DMS153 (cell line): ENCODE results near the gene MEX3D.
"Not testable (repeated sequence)": the region's sequence is repeated elsewhere in the genome, so short reads cannot be mapped to it uniquely, and the experiment has no call there.

Source experiments
- DNase-seq: peaks from one replicate; lab custom pipeline; 2025; lab: John Stamatoyannopoulos, UW

Gene MEX3D

GRCh38 chr19:1535699-1536098 lies 32.4 kb downstream of the MEX3D start:
- not testable (repeated sequence) for DNase-seq

- DNase-seq = no peak
These were observed 33.2 kb downstream of the MEX3D start for GRCh38 chr19:1534972-1535371.

GRCh38 chr19:1533510-1534150 lies 34.5 kb downstream of the MEX3D start:
- DNase-seq = no peak

GRCh38 chr19:1532003-1532402 lies 36.1 kb downstream of the MEX3D start:
- no peak for DNase-seq

GRCh38 chr19:1531587-1531986 lies 36.5 kb downstream of the MEX3D start:
- DNase-seq = no peak

GRCh38 chr19:1530856-1531255 lies 37.3 kb downstream of the MEX3D start:
- not testable (repeated sequence) for DNase-seq

- DNase-seq = no peak
These were observed 38.7 kb downstream of the MEX3D start for GRCh38 chr19:1529430-1529816.

GRCh38 chr19:1528596-1529429 lies 39.3 kb downstream of the MEX3D start:
- DNase-seq = no peak

GRCh38 chr19:1527650-1528309 lies 40.3 kb downstream of the MEX3D start:
- DNase-seq = no peak

GRCh38 chr19:1526979-1527649 lies 41.0 kb downstream of the MEX3D start:
- DNase-seq = no peak

- no peak for DNase-seq
These were observed 41.9 kb downstream of the MEX3D start for GRCh38 chr19:1526066-1526778.

GRCh38 chr19:1525343-1525742 lies 42.8 kb downstream of the MEX3D start:
- no peak for DNase-seq

GRCh38 chr19:1524972-1525325 lies 43.2 kb downstream of the MEX3D start:
- DNase-seq = no peak

GRCh38 chr19:1524287-1524971 lies 43.7 kb downstream of the MEX3D start:
- no peak for DNase-seq

GRCh38 chr19:1523412-1524286 lies 44.5 kb downstream of the MEX3D start, which contains the start of gene PLK5:
Gene PLK5 (plus strand): TSS chr19:1524077. CDS start chr19:1526997, 2,920 bp downstream.
- no peak for DNase-seq

GRCh38 chr19:1522838-1523237 lies 45.3 kb downstream of the MEX3D start:
- DNase-seq = no peak

- DNase-seq = no peak
These were observed 46.1 kb downstream of the MEX3D start for GRCh38 chr19:1522061-1522460.

- no peak for DNase-seq
These were observed 46.5 kb downstream of the MEX3D start for GRCh38 chr19:1521636-1522035.

GRCh38 chr19:1520203-1520780 lies 47.8 kb downstream of the MEX3D start:
- DNase-seq = no peak

- DNase-seq = not testable (repeated sequence)
These were observed 48.3 kb downstream of the MEX3D start for GRCh38 chr19:1519802-1520201.
